Lower lobe of right lung (tissue), 2 donors: ENCODE measurements around the gene CASD1. TPM values are rescaled to one million over a fixed set of nuclear protein-coding genes. Genes with fewer than 3 reads are reported as not detected.

ENCODE experiments used
- ATAC-seq, 2 donors: fragments of 200-7000 bp; cut with Tn5 transposase; one replicate each; pipeline ENCODE4 v1.9.1; 2020 to 2022; ENCODE audit warnings: mild to moderate bottlenecking in 2 of 2, moderate library complexity in 2 of 2
- DNase-seq: peaks from one replicate; pipeline ENCODE4 v3.0.0-alpha.2; 2020
- H3K27ac ChIP-seq: fragments of 200-600 bp; one replicate; pipeline ENCODE4 v1.8.0; 2022
- H3K27me3 ChIP-seq: fragments of 200-600 bp; one replicate; pipeline ENCODE4 v1.8.0; 2022; ENCODE audit warnings: low read depth
- H3K36me3 ChIP-seq: fragments of 200-600 bp; one replicate; pipeline ENCODE4 v1.8.0; 2022; ENCODE audit warnings: mild to moderate bottlenecking
- H3K4me1 ChIP-seq: fragments of 200-600 bp; one replicate; pipeline ENCODE4 v1.8.0; 2022
- H3K4me3 ChIP-seq: fragments of 200-600 bp; one replicate; pipeline ENCODE4 v1.8.0; 2022; ENCODE audit warnings: mild to moderate bottlenecking
- H3K9me3 ChIP-seq: fragments of 200-600 bp; one replicate; pipeline ENCODE4 v1.8.0; 2022
- intact Hi-C: fragments of 100-400 bp; cut with DNase I; formaldehyde crosslinking; loops from one replicate; pipeline ENCODE4 v1.11.0; 2022
- total RNA-seq: library from RNA; stranded (reverse); fragmentation: NEBNext Ultra II Directional; extraction: Animal tissue kit (Norgen Biotek cat#: 25700); gene quantifications from one replicate; pipeline ENCODE4 v1.2.1, GENCODE V29; 2021
- TF ChIP-seq, protein P1 (sequence below): fragments of 200-600 bp; IDR thresholded peaks from one replicate; pipeline ENCODE4 v1.8.0; 2022; ENCODE audit warnings: antibody characterized with exemption, mild to moderate bottlenecking
- donor health status: DM: no; HTN: yes; CAD: no; lungs with severe emphysema.

CASD1 gene
- total RNA-seq, 1 donor from 2014 or later, result 27.3 TPM

- H3K36me3 ChIP-seq, result no peaks in the 10 kb centered on the region
- H3K4me1 ChIP-seq, result peaks cover 11% of the 10 kb centered on the region
- DNase-seq (no peak), ATAC-seq (no peak)
- TF ChIP-seq, protein P1, sequence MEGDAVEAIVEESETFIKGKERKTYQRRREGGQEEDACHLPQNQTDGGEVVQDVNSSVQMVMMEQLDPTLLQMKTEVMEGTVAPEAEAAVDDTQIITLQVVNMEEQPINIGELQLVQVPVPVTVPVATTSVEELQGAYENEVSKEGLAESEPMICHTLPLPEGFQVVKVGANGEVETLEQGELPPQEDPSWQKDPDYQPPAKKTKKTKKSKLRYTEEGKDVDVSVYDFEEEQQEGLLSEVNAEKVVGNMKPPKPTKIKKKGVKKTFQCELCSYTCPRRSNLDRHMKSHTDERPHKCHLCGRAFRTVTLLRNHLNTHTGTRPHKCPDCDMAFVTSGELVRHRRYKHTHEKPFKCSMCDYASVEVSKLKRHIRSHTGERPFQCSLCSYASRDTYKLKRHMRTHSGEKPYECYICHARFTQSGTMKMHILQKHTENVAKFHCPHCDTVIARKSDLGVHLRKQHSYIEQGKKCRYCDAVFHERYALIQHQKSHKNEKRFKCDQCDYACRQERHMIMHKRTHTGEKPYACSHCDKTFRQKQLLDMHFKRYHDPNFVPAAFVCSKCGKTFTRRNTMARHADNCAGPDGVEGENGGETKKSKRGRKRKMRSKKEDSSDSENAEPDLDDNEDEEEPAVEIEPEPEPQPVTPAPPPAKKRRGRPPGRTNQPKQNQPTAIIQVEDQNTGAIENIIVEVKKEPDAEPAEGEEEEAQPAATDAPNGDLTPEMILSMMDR, result no peak
- H3K27ac ChIP-seq, result no peak overlapping the region
- intact Hi-C loops, result no loop called here
- no peaks in the 10 kb centered on the region for H3K27me3 ChIP-seq
- H3K9me3 ChIP-seq, result peaks cover 15% of the 10 kb centered on the region
- no peak overlapping the region for H3K4me3 ChIP-seq
Observed at GRCh38 chr7:94579470-94579869, 69.9 kb downstream of the CASD1 start.

- peaks cover 15% of the 10 kb centered on the region for H3K4me1 ChIP-seq
- H3K9me3 ChIP-seq, result peaks cover 4% of the 10 kb centered on the region
- intact Hi-C loops, result no loop called here
- H3K27ac ChIP-seq, result peak overlapping the region; percentile 18
- DNase-seq (no peak), ATAC-seq (peak; percentile 82 to 88)
- no peaks in the 10 kb centered on the region for H3K36me3 ChIP-seq
- no peak overlapping the region for H3K4me3 ChIP-seq
- H3K27me3 ChIP-seq, result no peaks in the 10 kb centered on the region
- TF ChIP-seq, protein P1, result no peak
Observed at GRCh38 chr7:94580601-94581000, 71.0 kb downstream of the CASD1 start.

GRCh38 chr7:94584113-94584512, 74.5 kb downstream of the CASD1 start:
- ATAC-seq, result peak; percentile 82 to 89
- intact Hi-C loops, result no loop called here
- Histone ChIP-seq H3K27me3 (no peaks in the 10 kb centered on the region), H3K9me3 (no peaks in the 10 kb centered on the region), H3K36me3 (no peaks in the 10 kb centered on the region), H3K4me1 (peaks cover 15% of the 10 kb centered on the region), H3K4me3 (no peak overlapping the region), H3K27ac (no peak overlapping the region)
- TF ChIP-seq, protein P1, result no peak
- DNase-seq, result no peak

GRCh38 chr7:94588075-94588474, 78.5 kb downstream of the CASD1 start:
- H3K27me3 ChIP-seq, result no peaks in the 10 kb centered on the region
- peaks cover 3% of the 10 kb centered on the region for H3K36me3 ChIP-seq
- H3K4me1 ChIP-seq, result peaks cover 10% of the 10 kb centered on the region
- intact Hi-C loops, result no loop called here
- TF ChIP-seq, protein P1, result no peak
- ATAC-seq (no peak), DNase-seq (no peak)
- H3K9me3 ChIP-seq, result no peaks in the 10 kb centered on the region
- H3K27ac ChIP-seq, result no peak overlapping the region
- H3K4me3 ChIP-seq, result no peak overlapping the region

- no peak for ATAC-seq
- H3K27ac ChIP-seq, result no peak overlapping the region
- peaks cover 3% of the 10 kb centered on the region for H3K36me3 ChIP-seq
- H3K4me3 ChIP-seq, result no peak overlapping the region
- H3K27me3 ChIP-seq, result no peaks in the 10 kb centered on the region
- DNase-seq, result no peak
- no peaks in the 10 kb centered on the region for H3K9me3 ChIP-seq
- intact Hi-C loops, result no loop called here
- no peaks in the 10 kb centered on the region for H3K4me1 ChIP-seq
- TF ChIP-seq, protein P1, result no peak
Observed at GRCh38 chr7:94590526-94591162, 81.0 kb downstream of the CASD1 start.
